Liver (tissue), 3 donors: Measurements from ENCODE around the gene TNFAIP3.

Source experiments
- GABPA ChIP-seq, 2 donors: IDR thresholded peaks in 1 of 2; conservative IDR thresholded peaks in 1 of 2; 2 replicates each; pipeline ENCODE4 v1.6.1; 2016; ENCODE audit warnings: antibody characterized with exemption in 2 of 2, mild to moderate bottlenecking in 1 of 2, moderate library complexity in 1 of 2
- JUND ChIP-seq, 2 donors: IDR thresholded peaks; 2 replicates each; pipeline ENCODE4 v1.6.1; 2016; ENCODE audit warnings: antibody characterized with exemption in 2 of 2
- MAX ChIP-seq: IDR thresholded peaks from 2 replicates; pipeline ENCODE4 v1.6.1; 2016; ENCODE audit warnings: antibody characterized with exemption
- RAD21 ChIP-seq, 2 donors: IDR thresholded peaks; 2 replicates each; pipeline ENCODE4 v1.6.1; 2016; ENCODE audit warnings: antibody characterized with exemption in 2 of 2, mild to moderate bottlenecking in 2 of 2
- TAF1 ChIP-seq: conservative IDR thresholded peaks from 2 replicates; pipeline ENCODE4 v1.6.1; 2016; ENCODE audit warnings: antibody characterized with exemption, mild to moderate bottlenecking
- YY1 ChIP-seq: IDR thresholded peaks from 2 replicates; pipeline ENCODE4 v1.6.1; 2016; ENCODE audit warnings: antibody characterized with exemption, mild to moderate bottlenecking
- TF ChIP-seq, protein P1 (sequence below): fragments of 150-350 bp; IDR thresholded peaks from 2 replicates; pipeline ENCODE4 v1.5.1; 2017; ENCODE audit warnings: improper control_type of control experiment, low read depth, low read length; ENCODE audit not compliant: missing input control
- TF ChIP-seq, protein P2 (sequence below): IDR thresholded peaks from 2 replicates; pipeline ENCODE4 v1.6.1; 2016; ENCODE audit warnings: antibody characterized with exemption
- TF ChIP-seq, protein P3 (sequence below): IDR thresholded peaks from 2 replicates; pipeline ENCODE4 v1.6.1; 2016; ENCODE audit warnings: antibody characterized with exemption, mild to moderate bottlenecking
- TF ChIP-seq, protein P4 (sequence below): IDR thresholded peaks from 2 replicates; pipeline ENCODE4 v1.6.1; 2016; ENCODE audit warnings: antibody characterized with exemption
- donor health status: healthy.
- donor health status: healthy.

GRCh38 chr6:137919837-137920730, 53.0 kb downstream of the TNFAIP3 start:
- TF ChIP-seq, protein P1, sequence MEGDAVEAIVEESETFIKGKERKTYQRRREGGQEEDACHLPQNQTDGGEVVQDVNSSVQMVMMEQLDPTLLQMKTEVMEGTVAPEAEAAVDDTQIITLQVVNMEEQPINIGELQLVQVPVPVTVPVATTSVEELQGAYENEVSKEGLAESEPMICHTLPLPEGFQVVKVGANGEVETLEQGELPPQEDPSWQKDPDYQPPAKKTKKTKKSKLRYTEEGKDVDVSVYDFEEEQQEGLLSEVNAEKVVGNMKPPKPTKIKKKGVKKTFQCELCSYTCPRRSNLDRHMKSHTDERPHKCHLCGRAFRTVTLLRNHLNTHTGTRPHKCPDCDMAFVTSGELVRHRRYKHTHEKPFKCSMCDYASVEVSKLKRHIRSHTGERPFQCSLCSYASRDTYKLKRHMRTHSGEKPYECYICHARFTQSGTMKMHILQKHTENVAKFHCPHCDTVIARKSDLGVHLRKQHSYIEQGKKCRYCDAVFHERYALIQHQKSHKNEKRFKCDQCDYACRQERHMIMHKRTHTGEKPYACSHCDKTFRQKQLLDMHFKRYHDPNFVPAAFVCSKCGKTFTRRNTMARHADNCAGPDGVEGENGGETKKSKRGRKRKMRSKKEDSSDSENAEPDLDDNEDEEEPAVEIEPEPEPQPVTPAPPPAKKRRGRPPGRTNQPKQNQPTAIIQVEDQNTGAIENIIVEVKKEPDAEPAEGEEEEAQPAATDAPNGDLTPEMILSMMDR = no peak
- no peak for TF ChIP-seq YY1
- TF ChIP-seq, protein P2, sequence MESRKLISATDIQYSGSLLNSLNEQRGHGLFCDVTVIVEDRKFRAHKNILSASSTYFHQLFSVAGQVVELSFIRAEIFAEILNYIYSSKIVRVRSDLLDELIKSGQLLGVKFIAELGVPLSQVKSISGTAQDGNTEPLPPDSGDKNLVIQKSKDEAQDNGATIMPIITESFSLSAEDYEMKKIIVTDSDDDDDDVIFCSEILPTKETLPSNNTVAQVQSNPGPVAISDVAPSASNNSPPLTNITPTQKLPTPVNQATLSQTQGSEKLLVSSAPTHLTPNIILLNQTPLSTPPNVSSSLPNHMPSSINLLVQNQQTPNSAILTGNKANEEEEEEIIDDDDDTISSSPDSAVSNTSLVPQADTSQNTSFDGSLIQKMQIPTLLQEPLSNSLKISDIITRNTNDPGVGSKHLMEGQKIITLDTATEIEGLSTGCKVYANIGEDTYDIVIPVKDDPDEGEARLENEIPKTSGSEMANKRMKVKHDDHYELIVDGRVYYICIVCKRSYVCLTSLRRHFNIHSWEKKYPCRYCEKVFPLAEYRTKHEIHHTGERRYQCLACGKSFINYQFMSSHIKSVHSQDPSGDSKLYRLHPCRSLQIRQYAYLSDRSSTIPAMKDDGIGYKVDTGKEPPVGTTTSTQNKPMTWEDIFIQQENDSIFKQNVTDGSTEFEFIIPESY = no peak
- TF ChIP-seq, protein P3, sequence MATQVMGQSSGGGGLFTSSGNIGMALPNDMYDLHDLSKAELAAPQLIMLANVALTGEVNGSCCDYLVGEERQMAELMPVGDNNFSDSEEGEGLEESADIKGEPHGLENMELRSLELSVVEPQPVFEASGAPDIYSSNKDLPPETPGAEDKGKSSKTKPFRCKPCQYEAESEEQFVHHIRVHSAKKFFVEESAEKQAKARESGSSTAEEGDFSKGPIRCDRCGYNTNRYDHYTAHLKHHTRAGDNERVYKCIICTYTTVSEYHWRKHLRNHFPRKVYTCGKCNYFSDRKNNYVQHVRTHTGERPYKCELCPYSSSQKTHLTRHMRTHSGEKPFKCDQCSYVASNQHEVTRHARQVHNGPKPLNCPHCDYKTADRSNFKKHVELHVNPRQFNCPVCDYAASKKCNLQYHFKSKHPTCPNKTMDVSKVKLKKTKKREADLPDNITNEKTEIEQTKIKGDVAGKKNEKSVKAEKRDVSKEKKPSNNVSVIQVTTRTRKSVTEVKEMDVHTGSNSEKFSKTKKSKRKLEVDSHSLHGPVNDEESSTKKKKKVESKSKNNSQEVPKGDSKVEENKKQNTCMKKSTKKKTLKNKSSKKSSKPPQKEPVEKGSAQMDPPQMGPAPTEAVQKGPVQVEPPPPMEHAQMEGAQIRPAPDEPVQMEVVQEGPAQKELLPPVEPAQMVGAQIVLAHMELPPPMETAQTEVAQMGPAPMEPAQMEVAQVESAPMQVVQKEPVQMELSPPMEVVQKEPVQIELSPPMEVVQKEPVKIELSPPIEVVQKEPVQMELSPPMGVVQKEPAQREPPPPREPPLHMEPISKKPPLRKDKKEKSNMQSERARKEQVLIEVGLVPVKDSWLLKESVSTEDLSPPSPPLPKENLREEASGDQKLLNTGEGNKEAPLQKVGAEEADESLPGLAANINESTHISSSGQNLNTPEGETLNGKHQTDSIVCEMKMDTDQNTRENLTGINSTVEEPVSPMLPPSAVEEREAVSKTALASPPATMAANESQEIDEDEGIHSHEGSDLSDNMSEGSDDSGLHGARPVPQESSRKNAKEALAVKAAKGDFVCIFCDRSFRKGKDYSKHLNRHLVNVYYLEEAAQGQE = no peak
- no peak for TF ChIP-seq MAX
- TF ChIP-seq GABPA (IDR thresholded peaks at IDR 0.05 in 1 of 2, conservative IDR thresholded peaks at IDR 0.05 in 1 of 2) = no peak
- TF ChIP-seq TAF1 = no peak
- TF ChIP-seq, protein P4, sequence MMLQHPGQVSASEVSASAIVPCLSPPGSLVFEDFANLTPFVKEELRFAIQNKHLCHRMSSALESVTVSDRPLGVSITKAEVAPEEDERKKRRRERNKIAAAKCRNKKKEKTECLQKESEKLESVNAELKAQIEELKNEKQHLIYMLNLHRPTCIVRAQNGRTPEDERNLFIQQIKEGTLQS = no peak
- no peak for TF ChIP-seq RAD21 (IDR thresholded peaks at IDR 0.05)
- no peak for TF ChIP-seq JUND (IDR thresholded peaks at IDR 0.05)
